Peyer's patch (tissue), 4 donors: ENCODE results near the gene TMEM126A.

ENCODE experiments used
- POLR2A ChIP-seq, 2 donors: fragments of 450-650 bp; IDR thresholded peaks; one replicate each; pipeline ENCODE4 v1.5.1; 2017; ENCODE audit warnings: antibody characterized with exemption in 2 of 2, mild to moderate bottlenecking in 2 of 2, moderate library complexity in 2 of 2
- TF ChIP-seq, protein P1 (sequence below), 6 experiments: fragments of 450-650 bp in 4 of 6; fragments of 200-600 bp in 2 of 6; sonication (generic) in 1 of 6; IDR thresholded peaks; one replicate each; pipeline ENCODE4 v1.5.1; 2017 to 2019; ENCODE audit warnings: antibody characterized with exemption in 6 of 6, mild to moderate bottlenecking in 3 of 6, moderate library complexity in 1 of 6

DNA sequence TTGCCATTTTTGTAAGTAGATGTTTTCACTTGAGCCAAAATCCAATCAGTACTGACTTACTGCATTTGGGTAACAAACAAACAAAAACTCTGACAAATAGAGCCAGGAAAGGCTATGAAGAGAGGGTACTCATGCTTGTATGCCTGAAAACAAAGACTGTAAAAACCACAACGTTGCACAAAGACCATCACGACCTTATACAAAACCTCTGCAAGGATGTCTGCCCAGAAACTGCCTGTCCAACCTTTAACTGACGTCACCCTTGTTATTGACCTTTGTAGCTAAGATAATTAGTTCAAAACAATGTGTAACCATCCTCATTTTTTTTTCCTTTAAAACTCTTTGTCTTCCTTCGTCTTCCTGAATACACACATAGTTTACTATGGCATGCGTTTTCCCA, 18.0 kb downstream of the TMEM126A start:
- TF ChIP-seq, protein P1, sequence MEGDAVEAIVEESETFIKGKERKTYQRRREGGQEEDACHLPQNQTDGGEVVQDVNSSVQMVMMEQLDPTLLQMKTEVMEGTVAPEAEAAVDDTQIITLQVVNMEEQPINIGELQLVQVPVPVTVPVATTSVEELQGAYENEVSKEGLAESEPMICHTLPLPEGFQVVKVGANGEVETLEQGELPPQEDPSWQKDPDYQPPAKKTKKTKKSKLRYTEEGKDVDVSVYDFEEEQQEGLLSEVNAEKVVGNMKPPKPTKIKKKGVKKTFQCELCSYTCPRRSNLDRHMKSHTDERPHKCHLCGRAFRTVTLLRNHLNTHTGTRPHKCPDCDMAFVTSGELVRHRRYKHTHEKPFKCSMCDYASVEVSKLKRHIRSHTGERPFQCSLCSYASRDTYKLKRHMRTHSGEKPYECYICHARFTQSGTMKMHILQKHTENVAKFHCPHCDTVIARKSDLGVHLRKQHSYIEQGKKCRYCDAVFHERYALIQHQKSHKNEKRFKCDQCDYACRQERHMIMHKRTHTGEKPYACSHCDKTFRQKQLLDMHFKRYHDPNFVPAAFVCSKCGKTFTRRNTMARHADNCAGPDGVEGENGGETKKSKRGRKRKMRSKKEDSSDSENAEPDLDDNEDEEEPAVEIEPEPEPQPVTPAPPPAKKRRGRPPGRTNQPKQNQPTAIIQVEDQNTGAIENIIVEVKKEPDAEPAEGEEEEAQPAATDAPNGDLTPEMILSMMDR (IDR thresholded peaks at IDR 0.05): no peak
- TF ChIP-seq POLR2A (IDR thresholded peaks at IDR 0.05): no peak
